ENCODE data around the gene COQ10A.
"Not testable (repeated sequence)": the region's sequence is repeated elsewhere in the genome, so short reads cannot be mapped to it uniquely, and the experiment has no call there.

The COQ10A gene

DNA sequence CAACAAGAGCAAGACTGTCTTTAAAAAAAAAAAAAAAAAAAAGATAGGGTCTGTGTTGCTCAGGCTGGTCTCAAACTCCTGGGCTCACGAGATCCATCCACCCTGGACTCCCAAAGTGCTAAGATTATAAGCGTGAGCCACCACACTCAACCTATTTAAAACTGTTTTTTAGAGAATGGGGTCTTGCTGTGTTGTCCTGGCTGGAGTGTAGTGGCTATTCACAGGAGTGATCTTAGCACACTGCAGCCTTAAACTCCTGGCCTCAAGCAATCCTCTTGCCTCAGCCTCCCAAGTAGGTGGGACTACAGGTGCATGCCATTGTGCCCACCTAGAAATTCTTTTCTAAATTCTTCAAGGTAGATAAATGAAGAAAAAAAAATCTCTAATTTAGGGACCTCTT is 7.6 kb downstream of the COQ10A start:
- in situ Hi-C loops (cut with MboI; ENCODE audit: low sequenced_read_pairs): no loop called here

DNA sequence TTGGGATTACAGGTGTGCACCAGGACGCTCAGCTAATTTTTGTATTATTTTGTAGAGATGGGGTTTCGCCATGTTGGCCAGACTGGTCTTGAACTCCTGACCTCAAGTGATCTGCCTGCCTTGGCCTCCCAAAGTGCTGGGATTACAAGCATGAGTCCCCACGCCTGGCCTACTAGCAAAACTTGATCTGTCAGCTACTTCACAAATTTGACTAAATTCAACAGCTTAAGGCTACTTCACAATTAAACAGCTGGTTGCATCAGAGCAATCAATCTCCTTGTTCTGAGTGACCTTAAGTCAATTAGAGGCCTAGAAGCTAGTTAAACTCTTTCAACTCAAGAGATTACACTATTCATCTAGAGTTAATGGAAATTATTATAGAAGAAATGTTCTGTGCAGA is 12.2 kb downstream of the COQ10A start:
- in situ Hi-C loops (cut with MboI; ENCODE audit: low sequenced_read_pairs): no loop called here

DNA sequence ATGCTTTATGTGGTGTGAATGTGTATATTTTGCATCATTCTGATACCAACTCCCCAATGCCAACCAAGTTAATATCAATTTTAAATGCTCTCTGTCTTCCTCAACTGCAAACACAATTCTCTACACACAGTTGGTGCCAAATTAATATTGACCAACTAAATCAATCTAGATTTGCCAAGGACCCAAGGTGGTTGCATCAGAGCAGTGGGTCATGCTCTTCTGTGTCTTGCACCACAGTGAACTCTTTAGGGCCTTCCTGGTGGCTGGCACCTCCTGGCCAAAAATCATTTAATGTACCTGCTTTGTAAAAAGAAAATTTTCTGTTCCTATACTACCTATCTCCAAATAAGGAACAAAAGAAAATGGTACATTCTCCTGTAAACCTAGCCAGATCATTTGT is 14.1 kb downstream of the COQ10A start:
- in situ Hi-C loops (cut with MboI; ENCODE audit: low sequenced_read_pairs): no loop called here

DNA sequence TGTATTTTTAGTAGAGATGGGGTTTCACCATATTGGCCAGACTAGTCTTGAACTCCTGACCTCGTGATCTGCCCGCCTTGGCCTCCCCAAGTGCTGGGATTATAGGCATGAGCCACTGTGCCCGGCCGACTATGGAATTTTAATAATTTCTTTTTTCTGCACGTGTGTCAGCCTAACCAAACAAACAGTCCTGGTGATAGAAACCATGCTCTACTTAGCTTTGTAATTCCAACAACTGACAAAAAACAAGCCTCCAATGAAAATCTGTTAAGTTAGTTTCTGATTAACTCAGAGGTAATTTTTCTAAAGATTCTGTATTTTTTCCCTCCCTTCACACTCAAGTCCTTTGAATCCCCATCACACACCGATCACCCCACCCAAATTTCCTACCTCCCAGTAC is 15.3 kb downstream of the COQ10A start:
- in situ Hi-C loops (cut with MboI; ENCODE audit: low sequenced_read_pairs): no loop called here

DNA sequence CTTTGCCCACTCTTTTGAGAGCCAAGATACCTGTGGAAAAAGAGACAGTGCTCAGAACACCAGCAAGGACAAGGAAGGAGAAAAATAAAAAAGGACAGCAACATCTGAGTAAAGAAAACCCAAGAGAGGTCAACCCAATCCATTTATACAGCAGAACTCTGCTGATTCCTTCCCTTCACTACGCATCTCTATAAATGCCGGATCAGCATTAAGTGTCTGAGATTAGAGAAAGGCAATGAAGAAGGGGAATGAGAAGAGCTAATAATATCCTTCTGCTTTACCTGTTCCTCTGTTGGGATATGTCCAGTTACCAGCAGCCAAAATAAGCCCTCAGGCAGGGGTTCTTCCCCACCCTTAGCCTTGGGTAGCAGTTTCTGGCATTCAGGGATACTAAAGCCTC is 15.8 kb downstream of the COQ10A start:
- in situ Hi-C loops (cut with MboI; ENCODE audit: low sequenced_read_pairs): no loop called here

DNA sequence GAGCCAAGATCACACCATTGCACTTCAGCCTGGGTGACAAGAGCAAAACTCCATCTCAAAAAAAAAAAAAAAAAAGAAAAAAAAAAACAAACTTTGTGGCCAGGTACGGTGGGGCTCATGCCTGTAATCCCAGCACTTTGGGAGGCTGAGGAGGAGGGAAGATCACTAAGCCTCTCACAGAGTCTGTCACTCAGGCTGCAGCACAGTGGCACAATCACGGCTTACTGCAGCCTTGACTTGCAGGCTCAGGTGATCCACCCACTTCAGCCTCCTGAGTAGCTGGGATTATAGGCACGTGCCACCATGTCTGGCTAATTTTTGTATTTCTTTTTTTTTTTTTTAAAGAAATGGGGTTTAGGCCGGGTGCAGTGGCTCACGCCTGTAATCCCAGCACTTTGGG is 17.5 kb downstream of the COQ10A start:
- in situ Hi-C loops (cut with MboI; ENCODE audit: low sequenced_read_pairs): not testable (repeated sequence)

DNA sequence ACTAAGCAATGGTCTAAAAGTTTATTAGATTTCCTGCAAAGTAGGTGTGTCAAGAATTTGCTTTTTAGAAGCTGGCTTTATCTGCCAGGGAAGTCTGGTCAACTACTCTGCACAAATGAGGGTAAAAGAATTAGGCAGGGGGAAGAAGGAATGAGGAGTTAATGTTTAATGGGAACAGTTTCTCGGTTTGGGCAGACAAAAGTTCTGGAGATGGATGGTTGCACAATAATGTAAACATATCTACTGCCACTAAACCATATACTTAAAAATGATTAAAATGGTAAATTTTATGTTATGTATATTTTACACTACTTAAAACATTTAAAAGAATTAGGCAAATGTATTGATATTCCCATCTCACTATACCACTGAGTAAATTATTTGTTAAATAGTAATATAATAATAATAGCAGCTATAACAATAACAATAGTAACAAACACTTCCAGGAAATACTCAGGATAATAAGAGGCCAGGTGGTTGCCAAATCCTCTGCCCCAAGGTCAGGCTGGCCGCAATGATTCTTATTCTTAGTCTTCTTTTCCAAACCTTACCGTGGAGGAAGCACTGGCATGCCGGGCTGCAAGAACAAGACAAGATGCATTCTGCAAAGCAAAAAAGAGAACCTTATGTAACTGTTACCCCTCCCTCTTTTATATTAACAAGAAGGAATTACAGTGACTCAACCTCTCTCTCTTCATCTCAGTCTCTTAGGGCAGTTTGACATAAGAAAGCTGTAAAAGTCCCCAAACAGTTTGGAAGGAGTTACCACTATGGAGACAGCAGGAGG is 19.5 kb downstream of the COQ10A start:
- in situ Hi-C loops (cut with MboI; ENCODE audit: low sequenced_read_pairs): no loop called here

DNA sequence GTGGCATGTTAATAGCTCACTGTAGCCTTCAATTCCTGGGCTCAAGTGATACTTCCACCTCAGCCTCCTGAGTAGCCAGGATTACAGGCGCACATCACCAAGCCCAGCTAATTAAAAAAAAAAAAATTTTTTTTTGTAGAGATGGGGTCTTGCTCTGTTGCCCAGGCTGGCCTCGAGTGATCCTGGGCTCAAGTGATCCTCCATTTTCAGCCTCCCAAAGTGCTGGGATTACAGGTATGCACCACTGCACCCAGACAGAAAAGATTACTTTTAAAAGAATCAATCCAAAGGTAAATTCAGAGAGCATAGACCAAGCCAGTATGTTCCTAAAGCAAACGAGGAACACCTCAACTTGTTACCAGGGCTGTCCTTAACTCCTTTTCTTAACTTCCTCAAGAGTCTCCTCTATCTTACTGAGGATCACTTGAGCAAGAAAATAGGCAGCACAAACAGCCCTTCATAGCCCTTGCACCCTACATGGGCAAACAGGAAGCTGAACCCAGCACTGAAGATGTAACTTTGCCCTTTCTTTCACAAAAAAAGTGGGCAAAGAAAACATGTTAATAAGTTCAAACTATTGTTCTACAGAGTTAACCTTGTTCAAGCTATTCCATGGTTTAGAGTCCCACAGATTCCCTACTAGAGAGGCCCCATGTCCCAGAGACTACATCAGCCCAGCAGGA is 22.1 kb downstream of the COQ10A start:
- in situ Hi-C loops (cut with MboI; ENCODE audit: low sequenced_read_pairs): no loop called here

DNA sequence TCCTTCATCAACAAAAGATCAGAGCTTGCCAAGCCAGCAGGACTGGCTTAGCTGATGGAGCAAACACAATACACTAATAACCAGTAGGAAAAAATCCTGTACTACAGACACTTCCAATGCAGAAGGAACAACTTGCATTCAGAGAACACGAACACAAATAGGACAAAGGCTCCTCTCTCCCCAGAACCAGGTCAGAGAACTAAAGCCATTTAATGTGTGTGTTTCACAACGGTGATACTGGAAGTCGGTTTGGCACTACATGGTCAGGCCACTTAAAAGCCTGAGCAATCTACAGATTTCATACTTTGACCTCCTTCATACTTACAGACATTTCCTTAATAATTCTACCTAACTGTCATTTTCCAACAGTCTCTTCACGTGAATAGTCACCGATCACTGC is 27.1 kb downstream of the COQ10A start:
- in situ Hi-C loops (cut with MboI; ENCODE audit: low sequenced_read_pairs): no loop called here

DNA sequence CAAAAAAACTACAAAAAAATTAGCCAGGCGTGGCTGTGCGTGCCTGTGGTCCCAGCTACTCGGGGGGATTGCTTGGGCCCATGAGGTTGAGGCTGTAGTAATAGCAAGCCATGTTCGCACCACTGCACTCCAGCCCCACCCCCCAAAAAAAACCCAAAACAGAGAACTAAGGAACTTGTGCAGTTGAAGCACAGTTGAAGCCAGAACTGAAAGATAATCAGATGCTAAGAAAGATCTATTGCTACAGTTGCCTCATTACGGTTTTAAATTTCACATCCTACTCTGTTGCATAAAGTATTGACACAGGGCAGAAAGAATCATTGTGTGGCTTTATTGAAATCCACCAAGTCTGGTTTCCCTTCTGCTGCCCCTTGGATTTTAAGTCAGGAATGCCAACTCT is 29.6 kb downstream of the COQ10A start:
- in situ Hi-C loops (cut with MboI; ENCODE audit: low sequenced_read_pairs): no loop called here

DNA sequence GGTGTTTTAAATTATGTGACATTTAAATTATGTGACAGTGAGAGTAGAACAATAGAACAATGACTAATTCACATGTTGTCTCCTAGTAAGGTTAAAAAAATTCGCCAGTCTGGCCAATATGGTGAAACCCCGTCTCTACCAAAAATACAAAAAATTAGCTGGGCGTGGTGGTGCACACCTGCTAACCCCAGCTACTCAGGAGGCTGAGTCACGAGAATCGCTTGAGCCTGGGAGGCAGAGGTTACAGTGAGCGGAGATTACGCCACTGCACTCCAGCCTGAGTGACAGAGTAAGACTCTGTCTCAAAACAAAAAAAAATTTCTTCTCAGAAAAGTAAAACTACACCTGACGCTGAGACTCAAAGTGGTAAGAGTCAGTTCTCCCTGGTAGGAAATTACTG is 30.7 kb downstream of the COQ10A start:
- in situ Hi-C loops (cut with MboI; ENCODE audit: low sequenced_read_pairs): no loop called here

DNA sequence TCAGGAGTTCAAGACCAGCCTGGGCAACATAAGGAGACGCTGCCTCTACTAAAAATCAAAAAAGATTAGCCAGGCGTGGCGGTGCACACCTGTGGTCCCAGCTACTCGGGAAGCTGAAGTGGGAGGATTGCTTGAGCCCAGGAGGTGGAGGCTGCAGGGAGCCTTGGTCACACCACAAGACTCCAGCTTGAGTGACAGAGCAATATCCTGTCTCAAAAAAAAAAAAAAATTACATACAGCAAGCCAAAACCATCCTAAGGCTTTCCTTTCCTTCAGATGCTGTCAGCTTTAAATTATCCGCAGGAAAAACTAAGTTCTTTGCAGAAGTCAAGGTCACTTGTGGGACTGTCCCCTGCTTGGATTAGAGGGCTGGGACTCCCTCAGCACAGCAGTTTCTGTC is 32.1 kb downstream of the COQ10A start:
- in situ Hi-C loops (cut with MboI; ENCODE audit: low sequenced_read_pairs): no loop called here

DNA sequence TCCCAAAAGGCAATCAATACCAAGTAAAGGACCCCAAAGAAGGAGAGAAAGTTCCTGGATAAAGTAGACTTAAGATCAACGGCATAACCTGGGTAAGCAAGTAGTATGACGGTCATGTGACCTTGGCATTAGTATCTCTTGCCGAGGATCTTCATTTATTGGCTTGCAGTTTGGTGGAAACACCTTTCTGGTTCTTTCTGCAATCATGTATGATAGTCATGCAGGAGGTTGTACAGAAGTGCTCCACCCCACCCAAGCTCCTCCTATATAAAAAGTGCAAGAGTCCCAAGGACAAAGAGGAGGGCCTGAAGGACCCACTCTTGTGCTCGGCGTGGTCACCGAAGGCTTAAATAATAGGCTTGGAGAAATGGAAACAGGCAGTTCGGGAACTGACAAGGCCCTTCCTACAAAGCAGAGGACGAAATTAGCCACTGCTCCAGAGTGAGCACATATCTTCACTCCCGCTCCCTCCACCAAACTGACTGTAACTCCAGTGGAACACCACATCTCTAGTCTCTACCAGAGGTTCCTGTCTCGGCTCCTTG is 32.6 kb downstream of the COQ10A start:
- in situ Hi-C loops (cut with MboI; ENCODE audit: low sequenced_read_pairs): no loop called here

DNA sequence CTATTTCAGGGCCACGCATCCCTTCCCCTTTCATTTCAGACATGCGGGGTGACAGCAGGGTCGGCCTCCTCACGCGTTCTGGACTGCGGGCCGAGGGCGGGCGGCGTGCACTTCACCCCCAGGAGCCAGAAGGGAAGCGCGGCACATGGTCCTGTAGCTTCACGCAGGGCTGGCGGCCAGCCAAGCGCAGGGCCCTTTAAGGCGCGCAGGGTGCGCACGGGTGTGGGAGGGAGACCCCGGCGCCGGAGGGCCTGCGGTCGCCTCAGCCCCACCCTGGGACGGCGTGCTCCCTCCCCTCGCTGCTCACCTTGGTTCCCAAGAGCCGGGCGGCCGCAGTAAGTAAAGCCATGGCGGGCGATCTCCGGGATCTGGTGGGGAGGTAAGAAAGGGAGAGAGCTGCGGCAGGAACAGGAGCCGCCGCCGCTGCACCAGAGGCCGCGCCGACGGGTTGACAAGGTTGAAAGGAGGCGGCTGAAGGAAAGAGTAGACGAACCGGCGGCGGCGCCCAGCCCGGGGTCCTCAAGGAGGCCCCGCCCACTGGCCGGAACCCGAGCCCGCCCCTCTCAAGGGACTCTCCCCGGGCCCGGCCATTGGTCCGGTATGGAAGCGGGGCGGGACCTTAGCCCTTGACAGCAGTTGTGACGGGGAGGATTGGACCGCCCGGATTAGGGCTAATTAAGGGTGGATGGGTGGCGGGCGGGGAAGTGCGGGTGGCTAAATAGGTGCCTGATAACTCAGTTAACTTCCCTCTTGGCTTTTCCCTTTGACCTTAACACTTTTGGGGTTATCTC is 33.3 kb downstream of the COQ10A start, which contains the start of gene CS:
CS (minus strand) TSS at position 478 of the 791 bp plus-strand sequence; CDS start at position 349, 129 bp downstream.
- in situ Hi-C loops (cut with MboI; ENCODE audit: low sequenced_read_pairs): no loop called here

DNA sequence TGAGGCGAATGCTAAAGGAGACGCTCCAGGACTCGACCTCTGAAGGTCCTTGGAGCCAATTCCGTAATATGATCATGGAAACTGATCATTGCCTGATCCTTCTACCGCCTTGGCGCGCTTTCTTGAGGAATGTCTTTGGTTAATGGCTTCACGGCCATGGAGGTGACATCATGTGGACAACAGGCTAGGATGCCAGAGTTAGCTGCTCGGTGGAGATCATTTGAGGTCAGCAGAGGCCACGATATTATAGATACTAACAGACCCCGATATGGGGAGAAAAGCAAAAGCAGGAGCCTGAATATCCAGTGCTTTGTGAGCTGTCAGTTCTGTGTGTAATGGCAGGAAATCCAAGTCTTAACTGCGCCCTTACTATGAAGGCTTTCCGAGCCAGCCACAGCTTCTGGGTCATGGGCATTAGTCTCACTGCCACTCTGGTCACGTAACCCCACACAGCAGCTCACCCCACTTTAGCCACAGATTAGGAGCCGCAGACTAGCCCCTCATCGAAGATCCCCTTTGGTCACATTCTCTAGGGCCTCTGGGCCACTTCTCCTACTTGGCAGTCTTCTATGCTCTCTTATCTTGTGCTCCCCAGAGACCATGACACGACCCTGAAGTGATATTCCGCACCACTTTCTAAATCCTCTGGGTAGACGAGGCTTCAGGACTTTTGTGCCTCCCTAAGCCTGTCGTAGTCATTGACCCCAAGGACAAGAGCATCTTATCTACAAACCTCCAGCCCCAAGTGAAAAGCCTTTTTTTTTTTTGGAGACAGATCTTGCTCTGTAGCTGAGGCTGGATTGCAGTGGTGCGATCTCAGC is 34.1 kb downstream of the COQ10A start:
- in situ Hi-C loops (cut with MboI; ENCODE audit: low sequenced_read_pairs): no loop called here

DNA sequence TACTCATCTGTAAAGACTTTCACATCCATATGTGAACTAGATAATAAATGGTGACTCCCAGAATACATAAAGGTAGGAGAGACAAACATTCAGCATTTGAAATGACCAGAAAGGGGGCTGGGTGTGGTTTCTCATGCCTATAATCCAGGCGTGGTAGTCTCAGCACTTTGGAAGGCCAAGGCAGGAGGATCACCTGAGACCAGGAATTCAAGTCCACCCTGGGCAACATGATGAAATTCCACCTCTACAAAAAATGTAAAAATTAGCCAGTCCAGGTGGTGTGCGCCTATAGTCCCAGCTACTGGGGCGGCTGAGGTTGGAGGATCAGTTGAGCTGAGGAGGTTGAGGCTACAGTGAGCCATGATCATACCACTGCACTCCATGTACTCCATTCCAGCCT is 37.5 kb downstream of the COQ10A start:
- in situ Hi-C loops (cut with MboI; ENCODE audit: low sequenced_read_pairs): no loop called here

DNA sequence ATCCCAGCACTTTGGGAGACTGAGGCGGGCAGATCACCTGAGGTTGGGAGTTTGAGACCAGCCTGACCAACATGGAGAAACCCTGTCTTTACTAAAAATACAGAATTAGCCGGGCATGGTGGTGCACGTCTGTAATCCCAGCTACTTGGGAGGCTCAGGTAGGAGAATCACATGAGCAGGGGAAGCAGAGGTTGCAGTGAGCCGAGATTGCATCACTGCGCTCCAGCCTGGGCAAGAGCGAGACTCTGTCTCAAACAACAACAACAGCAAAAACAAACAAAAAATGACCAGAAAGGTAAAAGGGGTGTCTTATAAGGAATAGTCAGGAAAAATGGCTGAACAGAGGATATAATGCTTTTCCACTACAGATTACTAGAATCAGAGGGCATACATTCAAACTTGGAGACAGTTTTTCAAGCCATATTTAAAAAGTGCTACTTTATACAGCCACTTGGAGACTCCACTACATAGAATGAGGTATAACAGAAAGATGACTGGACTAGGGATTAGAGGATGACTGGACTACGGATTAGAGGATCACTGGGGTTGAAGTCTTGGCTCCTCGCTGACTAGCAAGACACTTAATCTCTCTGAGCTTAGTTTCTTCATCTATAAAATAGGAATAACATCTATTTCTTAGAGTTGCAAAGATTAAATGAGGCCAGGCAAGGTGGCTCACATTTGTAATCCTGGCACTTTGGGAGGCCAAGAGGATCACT is 38.3 kb downstream of the COQ10A start:
- in situ Hi-C loops (cut with MboI; ENCODE audit: low sequenced_read_pairs): no loop called here

DNA sequence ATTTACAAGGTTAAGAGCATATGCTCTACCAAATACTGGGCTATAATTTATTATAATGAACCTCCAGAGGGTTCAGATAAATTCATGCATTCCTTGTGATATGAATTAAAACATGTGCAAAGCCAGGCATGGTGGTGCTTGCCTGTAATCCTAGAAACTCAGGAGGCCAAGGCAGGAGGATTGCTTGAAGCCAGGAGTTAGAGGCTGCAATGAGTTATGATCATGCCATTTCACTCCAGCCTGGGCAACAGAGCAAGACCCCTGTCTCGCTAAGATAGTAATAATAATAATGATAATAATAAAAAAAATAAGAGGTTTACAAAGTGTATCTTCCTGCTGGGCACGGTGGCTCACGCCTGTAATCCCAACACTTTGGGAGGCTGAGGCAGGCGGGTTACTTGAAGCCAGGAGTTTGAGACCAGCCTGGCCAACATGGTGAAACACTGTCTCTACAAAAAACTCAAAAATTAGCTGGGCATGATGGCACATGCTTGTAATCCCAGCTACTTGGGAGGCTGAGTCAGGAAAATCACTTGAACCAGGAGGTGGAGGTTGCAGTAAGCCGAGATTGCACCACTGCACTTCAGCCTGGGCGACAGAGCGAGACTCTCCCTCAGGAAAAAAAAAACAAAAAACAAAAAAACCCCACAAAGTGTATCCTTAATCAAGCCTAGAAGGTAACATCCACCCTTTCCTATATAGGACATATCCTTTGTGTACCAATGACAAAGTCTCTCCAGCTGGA is 40.7 kb downstream of the COQ10A start:
- in situ Hi-C loops (cut with MboI; ENCODE audit: low sequenced_read_pairs): no loop called here

DNA sequence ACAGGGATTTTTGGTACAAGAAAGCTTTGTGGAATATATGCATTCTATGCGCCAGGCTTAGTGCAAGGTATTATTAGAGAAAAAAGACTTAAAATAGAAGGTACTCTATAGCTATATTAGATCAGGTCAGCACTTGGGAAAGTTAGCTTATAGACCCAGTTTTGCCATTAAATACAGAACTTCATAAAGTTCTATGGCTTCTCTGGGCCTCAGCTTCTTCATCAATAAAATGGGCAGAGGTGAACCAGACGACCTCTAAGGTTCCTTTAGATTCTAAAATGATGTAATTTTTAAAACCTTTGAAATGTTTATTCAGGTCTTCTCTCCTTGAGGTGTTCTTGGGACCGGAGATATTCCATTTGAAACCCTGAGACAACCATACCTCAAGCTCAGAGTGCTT is 42.0 kb downstream of the COQ10A start:
- in situ Hi-C loops (cut with MboI; ENCODE audit: low sequenced_read_pairs): no loop called here

Data from HL-60/S4 treated with retinoic acid at 250 ng/mL for 4 days and 3 days (cell line).